Upper lobe of right lung (tissue), 1 donor: ENCODE results near the gene SMR3A. TPM values are rescaled to one million over a fixed set of nuclear protein-coding genes. Genes with fewer than 3 reads are reported as not detected.

Source experiments
- ATAC-seq: fragments of 200-7000 bp; cut with Tn5 transposase; one replicate; pipeline ENCODE4 v1.9.1; 2020; ENCODE audit warnings: mild to moderate bottlenecking, moderate library complexity
- DNase-seq: peaks from one replicate; pipeline ENCODE4 v3.0.0-alpha.2; 2020
- H3K27ac ChIP-seq: fragments of 200-600 bp; one replicate; pipeline ENCODE4 v1.8.0; 2022
- H3K27me3 ChIP-seq: fragments of 200-600 bp; one replicate; pipeline ENCODE4 v1.8.0; 2022; ENCODE audit warnings: mild to moderate bottlenecking
- H3K36me3 ChIP-seq: fragments of 200-600 bp; one replicate; pipeline ENCODE4 v1.8.0; 2022
- H3K4me1 ChIP-seq: fragments of 200-600 bp; one replicate; pipeline ENCODE4 v1.8.0; 2022
- H3K4me3 ChIP-seq: fragments of 200-600 bp; one replicate; pipeline ENCODE4 v1.8.0; 2022; ENCODE audit warnings: mild to moderate bottlenecking
- H3K9me3 ChIP-seq: fragments of 200-600 bp; one replicate; pipeline ENCODE4 v1.8.0; 2022
- intact Hi-C: fragments of 100-400 bp; cut with DNase I; formaldehyde crosslinking; loops from one replicate; pipeline ENCODE4 v1.11.0; 2022
- total RNA-seq: library from RNA; stranded (reverse); fragmentation: NEBNext Ultra II Directional; extraction: Animal tissue kit (Norgen Biotek cat#: 25700); gene quantifications from one replicate; pipeline ENCODE4 v1.2.1, GENCODE V29; 2021
- TF ChIP-seq, protein P1 (sequence below): fragments of 200-600 bp; IDR thresholded peaks from one replicate; pipeline ENCODE4 v1.8.0; 2022; ENCODE audit warnings: antibody characterized with exemption
- donor health status: DM: no; HTN: yes; CAD: no; lungs with severe emphysema.

SMR3A gene
- total RNA-seq, 1 donor from 2014 or later, result not detected

DNA sequence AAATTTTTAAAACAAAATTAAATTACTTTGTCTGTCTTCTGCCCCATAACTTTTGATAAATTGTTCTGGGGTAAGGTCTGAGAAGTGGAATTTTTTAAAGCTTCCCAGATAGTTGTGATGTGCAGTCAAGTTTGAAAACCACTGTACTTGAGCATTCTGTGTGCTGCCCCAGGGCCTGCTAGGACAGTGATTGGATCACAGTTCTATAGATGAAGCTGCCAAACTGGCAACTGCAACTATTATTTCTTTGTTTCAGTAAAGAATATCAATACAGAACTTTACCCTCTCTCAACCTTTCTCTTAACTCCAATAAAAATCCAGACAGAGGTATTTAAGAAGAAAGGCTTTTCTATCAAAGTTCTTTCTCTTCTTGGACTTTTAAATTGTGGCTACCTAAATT is 37.0 kb downstream of the SMR3A start, which contains the start of gene OPRPN:
Gene OPRPN (plus strand): TSS at position 361 of the 400 bp plus-strand sequence. CDS start 1,346 bp downstream, outside the sequence.
- intact Hi-C loops, result no loop called here
- Histone ChIP-seq H3K27ac (no peak within 1 kb of the TSS), H3K27me3 (no peaks in the 10 kb centered on the region), H3K9me3 (no peaks in the 10 kb centered on the region), H3K4me1 (no peaks in the 10 kb centered on the region), H3K4me3 (no peak within 1 kb of the TSS), H3K36me3 (no peaks in the 10 kb centered on the region)
- TF ChIP-seq, protein P1, sequence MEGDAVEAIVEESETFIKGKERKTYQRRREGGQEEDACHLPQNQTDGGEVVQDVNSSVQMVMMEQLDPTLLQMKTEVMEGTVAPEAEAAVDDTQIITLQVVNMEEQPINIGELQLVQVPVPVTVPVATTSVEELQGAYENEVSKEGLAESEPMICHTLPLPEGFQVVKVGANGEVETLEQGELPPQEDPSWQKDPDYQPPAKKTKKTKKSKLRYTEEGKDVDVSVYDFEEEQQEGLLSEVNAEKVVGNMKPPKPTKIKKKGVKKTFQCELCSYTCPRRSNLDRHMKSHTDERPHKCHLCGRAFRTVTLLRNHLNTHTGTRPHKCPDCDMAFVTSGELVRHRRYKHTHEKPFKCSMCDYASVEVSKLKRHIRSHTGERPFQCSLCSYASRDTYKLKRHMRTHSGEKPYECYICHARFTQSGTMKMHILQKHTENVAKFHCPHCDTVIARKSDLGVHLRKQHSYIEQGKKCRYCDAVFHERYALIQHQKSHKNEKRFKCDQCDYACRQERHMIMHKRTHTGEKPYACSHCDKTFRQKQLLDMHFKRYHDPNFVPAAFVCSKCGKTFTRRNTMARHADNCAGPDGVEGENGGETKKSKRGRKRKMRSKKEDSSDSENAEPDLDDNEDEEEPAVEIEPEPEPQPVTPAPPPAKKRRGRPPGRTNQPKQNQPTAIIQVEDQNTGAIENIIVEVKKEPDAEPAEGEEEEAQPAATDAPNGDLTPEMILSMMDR, result no peak
- ATAC-seq (no peak), DNase-seq (no peak)

DNA sequence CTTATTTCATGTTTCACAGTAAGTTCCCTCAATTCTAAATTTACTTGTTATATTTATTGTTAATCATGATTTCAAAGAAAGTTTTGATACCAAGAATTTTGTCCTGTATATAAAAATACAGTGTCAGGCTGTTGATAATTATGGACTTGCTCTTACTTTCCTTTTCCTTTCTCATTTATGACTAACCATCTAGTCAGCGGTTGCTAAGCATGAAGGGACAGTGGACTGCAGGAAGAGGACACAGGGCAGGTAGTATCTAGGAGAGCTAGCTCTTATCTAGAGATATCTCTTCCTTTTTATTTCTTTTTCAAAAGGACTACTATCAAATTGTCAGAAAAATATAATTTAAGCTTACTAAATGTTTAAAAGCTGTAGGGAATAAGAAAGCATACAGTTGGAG is 38.8 kb downstream of the SMR3A start:
- Histone ChIP-seq H3K4me3 (no peak overlapping the region), H3K27ac (no peak overlapping the region), H3K4me1 (no peaks in the 10 kb centered on the region), H3K27me3 (no peaks in the 10 kb centered on the region), H3K9me3 (no peaks in the 10 kb centered on the region), H3K36me3 (no peaks in the 10 kb centered on the region)
- DNase-seq (no peak), ATAC-seq (no peak)
- intact Hi-C loops, result no loop called here
- TF ChIP-seq, protein P1, result no peak

DNA sequence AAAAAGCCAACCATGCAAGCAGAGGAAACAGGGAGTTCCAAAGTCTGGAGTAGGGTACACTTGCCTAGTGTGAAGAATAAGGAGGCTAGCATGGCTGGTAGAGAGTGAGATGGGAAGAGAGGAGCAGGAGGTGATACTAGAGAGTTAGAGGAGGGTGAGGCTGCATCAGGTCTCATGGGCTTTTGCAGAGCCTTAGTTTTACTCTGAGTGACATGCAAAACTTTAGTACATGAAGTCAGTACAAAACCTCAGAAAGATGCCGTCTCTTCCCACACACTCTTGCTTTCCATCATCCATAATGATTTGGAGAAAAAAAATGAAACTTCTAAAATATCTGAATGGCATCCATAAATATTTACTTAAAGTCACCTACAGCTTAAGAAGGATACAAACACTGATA is 42.2 kb downstream of the SMR3A start:
- ATAC-seq (no peak), DNase-seq (no peak)
- no peak overlapping the region for H3K4me3 ChIP-seq
- H3K27me3 ChIP-seq, result no peaks in the 10 kb centered on the region
- intact Hi-C loops, result no loop called here
- H3K9me3 ChIP-seq, result no peaks in the 10 kb centered on the region
- no peaks in the 10 kb centered on the region for H3K36me3 ChIP-seq
- H3K4me1 ChIP-seq, result no peaks in the 10 kb centered on the region
- no peak overlapping the region for H3K27ac ChIP-seq
- TF ChIP-seq, protein P1, result no peak

DNA sequence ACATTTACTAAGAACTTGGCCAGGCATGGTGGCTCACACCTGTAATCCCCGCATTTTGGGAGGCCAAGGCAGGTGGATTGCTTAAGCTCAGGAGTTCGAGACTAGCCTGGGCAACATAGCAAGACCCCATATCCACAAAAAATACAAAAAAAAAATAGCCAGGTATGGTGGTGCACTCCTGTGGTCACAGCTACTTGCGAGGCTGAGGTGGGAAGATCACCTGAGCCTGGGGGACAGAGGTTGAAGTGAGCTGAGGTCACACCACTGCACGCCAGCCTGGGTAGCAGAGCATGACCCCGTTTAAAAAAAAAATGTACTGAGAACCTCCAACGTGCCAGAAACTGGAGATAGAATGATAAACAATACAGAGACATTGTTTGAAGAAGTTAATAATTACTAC is 45.2 kb downstream of the SMR3A start:
- no peak overlapping the region for H3K4me3 ChIP-seq
- ATAC-seq (no peak), DNase-seq (no peak)
- H3K36me3 ChIP-seq, result no peaks in the 10 kb centered on the region
- H3K27me3 ChIP-seq, result no peaks in the 10 kb centered on the region
- no peaks in the 10 kb centered on the region for H3K4me1 ChIP-seq
- TF ChIP-seq, protein P1, result no peak
- intact Hi-C loops, result no loop called here
- no peak overlapping the region for H3K27ac ChIP-seq
- no peaks in the 10 kb centered on the region for H3K9me3 ChIP-seq

Other genes starting within 250 kb of the SMR3A start
- gene PRR27, start 206.5 kb upstream of the SMR3A start, total RNA-seq, result not detected
- 2.8 TPM for gene ODAM, start 165.0 kb upstream of the SMR3A start, total RNA-seq
- not detected for gene FDCSP, start 134.6 kb upstream of the SMR3A start, total RNA-seq
- gene CSN3, start 118.2 kb upstream of the SMR3A start, total RNA-seq, result not detected
- gene CABS1, start 25.8 kb upstream of the SMR3A start, total RNA-seq, result not detected
- gene SMR3B, start 22.4 kb downstream of the SMR3A start, total RNA-seq, result not detected
- gene OPRPN, start 37.2 kb downstream of the SMR3A start, total RNA-seq, result not detected
- not detected for gene MUC7, start 111.4 kb downstream of the SMR3A start, total RNA-seq
- gene AMTN, start 157.8 kb downstream of the SMR3A start, total RNA-seq, result not detected
- gene AMBN, start 231.5 kb downstream of the SMR3A start, total RNA-seq, result not detected